T-cell (primary cell): ENCODE measurements around the gene ETV6. TPM values are rescaled to one million over a fixed set of nuclear protein-coding genes. Genes with fewer than 3 reads are reported as not detected.
"Not testable (repeated sequence)": the region's sequence is repeated elsewhere in the genome, so short reads cannot be mapped to it uniquely, and the experiment has no call there.

Experiments used
- ATAC-seq, 4 experiments: fragments of 200-7000 bp in 3 of 4; fragments of 150-1000 bp in 1 of 4; cut with Tn5 transposase; replicated peaks in 1 of 4; 1 replicate in 3 of 4; 2 replicates in 1 of 4; pipeline ENCODE4 v1.10.0; 2021; ENCODE audit warnings: moderate library complexity in 3 of 4, mild to moderate bottlenecking in 2 of 4, moderate number of reproducible peaks in 1 of 4
- CTCF ChIA-PET, 2 donors: fragments of 300-600 bp; sonication (Branson Sonifier 250); formaldehyde crosslinking; loops; one replicate each; lab custom pipeline; 2022; ENCODE audit warnings: antibody characterized with exemption in 2 of 2; lab: Charles Lee
- POLR2A ChIA-PET, 2 donors: fragments of 300-600 bp; sonication (Branson Sonifier 250); formaldehyde crosslinking; loops; one replicate each; lab custom pipeline; 2022; ENCODE audit warnings: antibody characterized with exemption in 2 of 2; lab: Charles Lee
- DNase-seq, 35 experiments: peaks; one replicate each; pipeline versions ENCODE4 v3.0.0 to v3.0.0-alpha.2; 2013 to 2023
- H3K27ac ChIP-seq: one replicate; pipeline ENCODE4 v1.5.1; 2013; ENCODE audit warnings: low read length
- H3K27me3 ChIP-seq, 2 experiments: replicated peaks in 1 of 2; 1 replicate in 1 of 2; 2 replicates in 1 of 2; pipeline versions ENCODE4 v1.6.1 to v1.7.0; 2013; ENCODE audit warnings: low read length in 1 of 2, mixed read lengths in 1 of 2; ENCODE audit not compliant: control insufficient read depth in 2 of 2, insufficient read depth in 2 of 2; ENCODE audit errors: extremely low read depth in 1 of 2
- H3K36me3 ChIP-seq, 2 donors: 1 replicate in 1 of 2; 2 replicates in 1 of 2; pipeline versions ENCODE4 v1.6.1 to v1.7.0; 2013; ENCODE audit warnings: low read length in 1 of 2; ENCODE audit not compliant: control insufficient read depth in 2 of 2, insufficient read depth in 1 of 2; ENCODE audit errors: extremely low read depth in 1 of 2
- H3K4me1 ChIP-seq, 2 experiments: 1 replicate in 1 of 2; 2 replicates in 1 of 2; pipeline versions ENCODE4 v1.6.1 to v1.7.0; 2013; ENCODE audit warnings: low read length in 2 of 2, mixed read lengths in 1 of 2; ENCODE audit not compliant: insufficient read depth in 2 of 2, control insufficient read depth in 1 of 2; ENCODE audit errors: extremely low read depth in 1 of 2
- H3K4me3 ChIP-seq, 2 donors: 1 replicate in 1 of 2; 2 replicates in 1 of 2; pipeline versions ENCODE4 v1.5.1 to v1.7.0; 2013; ENCODE audit warnings: mild to moderate bottlenecking in 2 of 2, low read length in 1 of 2, moderate library complexity in 1 of 2; ENCODE audit not compliant: control insufficient read depth in 1 of 2; ENCODE audit errors: extremely low read depth in 1 of 2
- H3K9me3 ChIP-seq: 2 replicates; pipeline ENCODE4 v1.7.0; 2013
- H3K27ac Mint-ChIP-seq, 2 donors: one replicate each; pipeline ENCODE4 v1.8.0; 2020 to 2021; ENCODE audit warnings: mild to moderate bottlenecking in 2 of 2, mixed read lengths in 2 of 2
- H3K27me3 Mint-ChIP-seq, 2 donors: one replicate each; pipeline ENCODE4 v1.8.0; 2021 to 2022; ENCODE audit warnings: mixed read lengths in 2 of 2
- H3K36me3 Mint-ChIP-seq: one replicate; pipeline ENCODE4 v1.8.0; 2021; ENCODE audit warnings: mixed read lengths
- H3K4me1 Mint-ChIP-seq, 3 donors: one replicate each; pipeline ENCODE4 v1.8.0; 2020 to 2022; ENCODE audit warnings: mixed read lengths in 3 of 3, mild to moderate bottlenecking in 1 of 3
- H3K4me3 Mint-ChIP-seq, 3 donors: one replicate each; pipeline ENCODE4 v1.8.0; 2020 to 2022; ENCODE audit warnings: mild to moderate bottlenecking in 3 of 3, mixed read lengths in 3 of 3, moderate library complexity in 3 of 3
- H3K9me3 Mint-ChIP-seq, 3 donors: one replicate each; pipeline ENCODE4 v1.8.0; 2020 to 2022; ENCODE audit warnings: mixed read lengths in 3 of 3
- WGBS: methylation state at CpG from one replicate; pipeline ENCODE4 v1.1.5; 2013; ENCODE audit warnings: missing lambda C conversion rate; ENCODE audit not compliant: insufficient coverage; 5-methylcytosine and 5-hydroxymethylcytosine counted together
- total RNA-seq, 35 experiments: library from RNA in 6 of 35; stranded (reverse) in 6 of 35; fragments of 120-200 nt in 1 of 35; gene quantifications; one replicate each; pipeline versions ENCODE4 v1.2.1 to v1.2.4 and lab custom pipeline; 2013 to 2026

Gene ETV6
- total RNA-seq, 5 donors from 2014 or later (not counting 1 experiment from before 2014, with no cell fraction given) = 24.8 to 36.3 (median 31.3) TPM

- H3K27ac Mint-ChIP-seq, H3K9me3 ChIP-seq, H3K4me3 Mint-ChIP-seq, H3K27me3 ChIP-seq, H3K4me1 ChIP-seq, DNase-seq, H3K27me3 Mint-ChIP-seq, H3K9me3 Mint-ChIP-seq, H3K4me3 ChIP-seq, POLR2A ChIA-PET, H3K27ac ChIP-seq, H3K36me3 ChIP-seq, ATAC-seq: not testable (repeated sequence)
- Mint-ChIP-seq H3K36me3 (peaks cover 24% of the 10 kb centered on the region), H3K4me1 (peaks cover 59 to 67% (median 64%) of the 10 kb centered on the region in 3 donors)
- CTCF ChIA-PET = interaction anchor here in 1 of 2 donors (0.7 kb wide), 1 partner anchor 369 kb away, joined by 3 read pairs; no protein-coding TSS in a partner anchor
- no CpG with 5 or more reads among the region's 3 CpGs for WGBS
Measured at GRCh38 chr12:11681695-11682094, 32.2 kb downstream of the ETV6 start.

DNA sequence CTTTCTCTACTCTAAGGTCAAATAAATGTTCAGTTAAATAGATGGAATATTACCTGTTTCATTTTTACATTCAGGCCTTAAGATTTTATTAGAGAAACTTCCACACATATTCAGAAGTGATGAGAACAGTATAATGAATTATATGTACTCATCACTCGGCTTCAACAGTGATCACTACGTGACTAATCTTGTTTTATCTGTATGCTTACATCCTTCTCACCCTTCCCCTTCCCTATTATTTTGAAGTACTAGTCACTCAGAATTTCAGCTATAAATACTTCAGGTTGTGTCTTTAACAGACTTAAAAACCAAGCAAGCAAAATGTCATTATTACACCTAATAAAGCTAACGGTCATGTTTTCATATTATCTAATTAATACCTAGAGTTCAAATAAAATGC is 34.9 kb downstream of the ETV6 start:
- Mint-ChIP-seq H3K27ac (no peak overlapping the region), H3K9me3 (no peaks in the 10 kb centered on the region), H3K36me3 (peaks cover 15% of the 10 kb centered on the region), H3K4me3 (no peak overlapping the region), H3K27me3 (no peaks in the 10 kb centered on the region), H3K4me1 (peaks cover 48 to 60% (median 59%) of the 10 kb centered on the region in 3 donors)
- no peak for ATAC-seq
- H3K27me3 ChIP-seq = no peaks in the 10 kb centered on the region
- no peak for DNase-seq
- ChIA-PET CTCF (no interaction called here), POLR2A (interaction anchor here (0.6 kb wide), 2 partner anchors 12 to 87 kb away, joined by 4 to 9 read pairs; no protein-coding TSS in a partner anchor)
- no peaks in the 10 kb centered on the region for H3K36me3 ChIP-seq
- H3K4me1 ChIP-seq = peaks cover 0 to 2% of the 10 kb centered on the region in 2 experiments
- no peak overlapping the region for H3K27ac ChIP-seq
- no CpG with 5 or more reads among the region's 3 CpGs for WGBS
- H3K4me3 ChIP-seq = no peak overlapping the region
- H3K9me3 ChIP-seq = no peaks in the 10 kb centered on the region

DNA sequence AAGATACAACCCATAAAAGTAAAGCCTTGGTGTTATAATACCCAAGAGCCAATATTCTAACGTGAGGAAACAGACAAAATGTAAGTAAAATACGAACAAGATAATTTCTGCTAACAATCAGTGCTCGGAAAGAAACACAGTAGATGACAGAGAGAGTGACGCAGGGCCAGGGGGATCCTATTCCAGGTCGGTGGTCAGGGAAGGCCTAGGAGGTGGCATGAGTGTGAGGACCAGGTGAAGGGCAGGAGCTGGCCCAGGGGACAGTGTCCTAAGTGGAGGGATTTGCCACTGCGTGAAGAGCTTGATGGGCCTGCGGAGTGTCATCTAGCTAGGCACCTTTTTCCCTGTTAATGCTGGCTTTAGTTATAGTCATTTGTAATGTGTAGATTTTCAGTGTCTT is 35.3 kb downstream of the ETV6 start:
- ChIA-PET CTCF (interaction anchor here in 1 of 2 donors (0.6 to 0.7 kb wide), 2 partner anchors 12 to 353 kb away, joined by 3 to 7 read pairs; no protein-coding TSS in a partner anchor), POLR2A (interaction anchor here (0.6 kb wide), 2 partner anchors 13 to 87 kb away, joined by 4 to 9 read pairs; no protein-coding TSS in a partner anchor)
- H3K4me1 ChIP-seq = peaks cover 0 to 2% of the 10 kb centered on the region in 2 experiments
- no peaks in the 10 kb centered on the region for H3K9me3 Mint-ChIP-seq
- no peak for ATAC-seq
- H3K36me3 Mint-ChIP-seq = peaks cover 15% of the 10 kb centered on the region
- no peak for DNase-seq
- no peaks in the 10 kb centered on the region for H3K9me3 ChIP-seq
- no peak overlapping the region for H3K4me3 ChIP-seq
- no peaks in the 10 kb centered on the region for H3K27me3 Mint-ChIP-seq
- peaks cover 45 to 58% (median 56%) of the 10 kb centered on the region in 3 donors for H3K4me1 Mint-ChIP-seq
- no peak overlapping the region for H3K27ac Mint-ChIP-seq
- H3K27ac ChIP-seq = no peak overlapping the region
- no peaks in the 10 kb centered on the region for H3K36me3 ChIP-seq
- no peaks in the 10 kb centered on the region for H3K27me3 ChIP-seq
- WGBS = 95% methylated on average over 7 of the region's 7 CpGs
- H3K4me3 Mint-ChIP-seq = no peak overlapping the region

- Histone ChIP-seq H3K36me3 (no peaks in the 10 kb centered on the region), H3K4me3 (no peak overlapping the region), H3K27ac (no peak overlapping the region), H3K9me3 (no peaks in the 10 kb centered on the region), H3K27me3 (no peaks in the 10 kb centered on the region), H3K4me1 (peaks cover 0 to 2% of the 10 kb centered on the region in 2 experiments)
- no CpG with 5 or more reads among the region's 3 CpGs for WGBS
- Mint-ChIP-seq H3K36me3 (peaks cover 15% of the 10 kb centered on the region), H3K4me3 (no peak overlapping the region), H3K9me3 (no peaks in the 10 kb centered on the region), H3K4me1 (peaks cover 48 to 60% (median 58%) of the 10 kb centered on the region in 3 donors), H3K27me3 (no peaks in the 10 kb centered on the region), H3K27ac (no peak overlapping the region)
- DNase-seq = no peak
- ChIA-PET CTCF (interaction anchor here in 1 of 2 donors (0.6 to 0.7 kb wide), 3 partner anchors 11 to 353 kb away, joined by 3 to 7 read pairs (median 4); no protein-coding TSS in a partner anchor), POLR2A (interaction anchor here (0.6 kb wide), 2 partner anchors 13 to 86 kb away, joined by 4 to 9 read pairs; no protein-coding TSS in a partner anchor)
- no peak for ATAC-seq
Measured at GRCh38 chr12:11685316-11685715, 35.8 kb downstream of the ETV6 start.

DNA sequence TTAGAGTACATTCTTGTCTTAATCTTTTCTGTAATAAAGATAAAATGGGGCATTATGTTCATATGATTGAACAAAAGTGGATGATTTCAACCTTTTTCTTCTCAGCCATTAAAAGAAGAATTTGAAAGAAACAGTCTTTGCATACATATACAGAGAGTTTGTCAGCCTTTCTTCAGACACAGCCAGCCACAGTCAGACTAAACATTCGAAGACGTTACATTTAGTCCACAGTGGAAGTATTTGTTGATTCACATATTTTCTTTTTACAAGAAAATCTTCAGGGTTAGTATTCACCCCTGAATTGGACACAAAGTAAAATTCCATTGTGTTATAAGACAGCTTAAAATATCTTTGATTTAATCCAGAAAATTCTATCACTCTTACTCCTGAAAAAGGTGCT is 36.2 kb downstream of the ETV6 start:
- POLR2A ChIA-PET = no interaction called here
- Histone ChIP-seq H3K27ac (no peak overlapping the region), H3K4me1 (peaks cover 0 to 2% of the 10 kb centered on the region in 2 experiments), H3K36me3 (no peaks in the 10 kb centered on the region), H3K9me3 (no peaks in the 10 kb centered on the region), H3K27me3 (no peaks in the 10 kb centered on the region), H3K4me3 (no peak overlapping the region)
- DNase-seq = no peak
- Mint-ChIP-seq H3K4me3 (no peak overlapping the region), H3K9me3 (no peaks in the 10 kb centered on the region), H3K4me1 (peaks cover 48 to 61% (median 56%) of the 10 kb centered on the region in 3 donors), H3K36me3 (peaks cover 15% of the 10 kb centered on the region), H3K27me3 (no peaks in the 10 kb centered on the region), H3K27ac (no peak overlapping the region)
- WGBS = no CpG with 5 or more reads among the region's 2 CpGs
- CTCF ChIA-PET = interaction anchor here in 1 of 2 donors (0.7 kb wide), 1 partner anchor 11 kb away, joined by 4 read pairs; no protein-coding TSS in a partner anchor
- ATAC-seq = no peak

GRCh38 chr12:11686120-11686519 is 36.6 kb downstream of the ETV6 start:
- Histone ChIP-seq H3K27ac (no peak overlapping the region), H3K4me3 (no peak overlapping the region), H3K9me3 (no peaks in the 10 kb centered on the region), H3K36me3 (no peaks in the 10 kb centered on the region), H3K4me1 (peaks cover 0 to 2% of the 10 kb centered on the region in 2 experiments), H3K27me3 (no peaks in the 10 kb centered on the region)
- Mint-ChIP-seq H3K27ac (no peak overlapping the region), H3K36me3 (peaks cover 18% of the 10 kb centered on the region), H3K4me1 (peaks cover 49 to 64% (median 59%) of the 10 kb centered on the region in 3 donors), H3K9me3 (no peaks in the 10 kb centered on the region), H3K4me3 (no peak overlapping the region), H3K27me3 (no peaks in the 10 kb centered on the region)
- POLR2A ChIA-PET = no interaction called here
- no peak for ATAC-seq
- no peak for DNase-seq
- no CpG with 5 or more reads among the region's 2 CpGs for WGBS
- CTCF ChIA-PET = no interaction called here
